WERI-Rb-1 (cell line): ENCODE results near the gene AGFG1.
"Not testable (repeated sequence)": the region's sequence is repeated elsewhere in the genome, so short reads cannot be mapped to it uniquely, and the experiment has no call there.

Experiments
- DNase-seq: peaks from one replicate; pipeline ENCODE4 v3.0.0-alpha.2; 2020
- H3K27ac ChIP-seq: fragments of 250-450 bp; sonication (Bioruptor Pico); 2 replicates; pipeline ENCODE4 v1.5.1; 2020; ENCODE audit warnings: mild to moderate bottlenecking, moderate library complexity
- H3K27me3 ChIP-seq: fragments of 250-450 bp; sonication (Bioruptor Pico); 2 replicates; pipeline ENCODE4 v1.5.1; 2021; ENCODE audit warnings: mild to moderate bottlenecking, low read depth, moderate library complexity; ENCODE audit not compliant: insufficient read depth, severe bottlenecking
- H3K36me3 ChIP-seq: fragments of 250-450 bp; sonication (Bioruptor Pico); 2 replicates; pipeline ENCODE4 v1.5.1; 2020; ENCODE audit warnings: mild to moderate bottlenecking, moderate library complexity
- H3K4me3 ChIP-seq: 2 replicates; pipeline ENCODE4 v1.5.1; 2011; ENCODE audit warnings: low read depth, mild to moderate bottlenecking, control low read depth, low read length
- H3K9me3 ChIP-seq: fragments of 250-450 bp; sonication (Bioruptor Pico); 2 replicates; pipeline ENCODE4 v1.5.1; 2021; ENCODE audit warnings: mild to moderate bottlenecking, moderate library complexity; ENCODE audit not compliant: severe bottlenecking
- TF ChIP-seq, protein P1 (sequence below): IDR thresholded peaks from 2 replicates; pipeline ENCODE4 v1.5.1; 2011; ENCODE audit warnings: low read depth, mild to moderate bottlenecking, control low read depth, inconsistent platforms, low read length

The AGFG1 gene

DNA sequence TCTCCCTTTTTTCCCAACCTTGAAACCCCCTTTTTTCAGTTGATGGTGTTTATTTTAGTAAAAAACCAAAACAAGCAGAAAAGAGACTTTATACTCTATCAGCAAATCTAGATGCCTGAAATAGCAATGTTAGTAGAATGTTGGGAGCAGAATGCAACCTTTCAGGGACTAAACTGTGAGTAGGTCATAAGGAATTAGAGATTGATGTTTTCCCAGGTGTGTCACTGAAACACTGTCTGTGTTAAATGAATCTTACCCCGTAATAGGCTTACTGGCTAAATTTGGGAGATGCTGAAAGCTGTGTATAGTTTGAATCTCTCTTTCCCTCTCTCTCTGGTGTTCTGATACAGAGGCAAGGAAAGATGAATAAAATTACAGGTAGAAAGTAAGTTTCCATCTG is 43.8 kb downstream of the AGFG1 start:
- TF ChIP-seq, protein P1, sequence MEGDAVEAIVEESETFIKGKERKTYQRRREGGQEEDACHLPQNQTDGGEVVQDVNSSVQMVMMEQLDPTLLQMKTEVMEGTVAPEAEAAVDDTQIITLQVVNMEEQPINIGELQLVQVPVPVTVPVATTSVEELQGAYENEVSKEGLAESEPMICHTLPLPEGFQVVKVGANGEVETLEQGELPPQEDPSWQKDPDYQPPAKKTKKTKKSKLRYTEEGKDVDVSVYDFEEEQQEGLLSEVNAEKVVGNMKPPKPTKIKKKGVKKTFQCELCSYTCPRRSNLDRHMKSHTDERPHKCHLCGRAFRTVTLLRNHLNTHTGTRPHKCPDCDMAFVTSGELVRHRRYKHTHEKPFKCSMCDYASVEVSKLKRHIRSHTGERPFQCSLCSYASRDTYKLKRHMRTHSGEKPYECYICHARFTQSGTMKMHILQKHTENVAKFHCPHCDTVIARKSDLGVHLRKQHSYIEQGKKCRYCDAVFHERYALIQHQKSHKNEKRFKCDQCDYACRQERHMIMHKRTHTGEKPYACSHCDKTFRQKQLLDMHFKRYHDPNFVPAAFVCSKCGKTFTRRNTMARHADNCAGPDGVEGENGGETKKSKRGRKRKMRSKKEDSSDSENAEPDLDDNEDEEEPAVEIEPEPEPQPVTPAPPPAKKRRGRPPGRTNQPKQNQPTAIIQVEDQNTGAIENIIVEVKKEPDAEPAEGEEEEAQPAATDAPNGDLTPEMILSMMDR, result no peak
- no peak for DNase-seq
- H3K4me3 ChIP-seq, result no peak overlapping the region

DNA sequence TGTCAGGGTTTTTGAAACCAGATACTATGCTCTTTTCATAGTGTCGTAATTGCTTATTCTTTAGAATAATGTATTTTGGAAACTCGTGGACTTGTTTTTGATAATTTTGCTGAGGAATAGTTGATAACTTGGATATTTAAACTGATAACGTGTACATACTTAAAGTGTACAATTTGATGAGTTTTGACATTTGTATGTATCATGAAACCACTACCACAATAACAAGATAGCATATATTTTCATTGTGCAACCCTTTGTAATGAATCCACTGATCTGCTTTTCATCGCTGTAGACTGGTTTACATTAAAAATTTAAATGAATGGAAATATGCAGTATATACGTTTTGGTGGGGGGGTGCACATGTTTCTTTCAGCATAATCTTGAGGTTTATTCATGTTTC is 45.8 kb downstream of the AGFG1 start:
- TF ChIP-seq, protein P1, result no peak
- H3K27me3 ChIP-seq, result no peaks in the 10 kb centered on the region
- no peak overlapping the region for H3K27ac ChIP-seq
- H3K36me3 ChIP-seq, result peaks cover 11% of the 10 kb centered on the region; the same call in 1 of the 2 replicates
- no peak for DNase-seq
- no peaks in the 10 kb centered on the region for H3K9me3 ChIP-seq
- H3K4me3 ChIP-seq, result no peak overlapping the region

More for the DNA sequence above, 43.8 kb downstream of the AGFG1 start:
- no peak overlapping the region for H3K27ac ChIP-seq
- no peaks in the 10 kb centered on the region for H3K27me3 ChIP-seq
- peaks cover 7% of the 10 kb centered on the region; the same call in 1 of the 2 replicates for H3K36me3 ChIP-seq
- no peaks in the 10 kb centered on the region for H3K9me3 ChIP-seq

DNA sequence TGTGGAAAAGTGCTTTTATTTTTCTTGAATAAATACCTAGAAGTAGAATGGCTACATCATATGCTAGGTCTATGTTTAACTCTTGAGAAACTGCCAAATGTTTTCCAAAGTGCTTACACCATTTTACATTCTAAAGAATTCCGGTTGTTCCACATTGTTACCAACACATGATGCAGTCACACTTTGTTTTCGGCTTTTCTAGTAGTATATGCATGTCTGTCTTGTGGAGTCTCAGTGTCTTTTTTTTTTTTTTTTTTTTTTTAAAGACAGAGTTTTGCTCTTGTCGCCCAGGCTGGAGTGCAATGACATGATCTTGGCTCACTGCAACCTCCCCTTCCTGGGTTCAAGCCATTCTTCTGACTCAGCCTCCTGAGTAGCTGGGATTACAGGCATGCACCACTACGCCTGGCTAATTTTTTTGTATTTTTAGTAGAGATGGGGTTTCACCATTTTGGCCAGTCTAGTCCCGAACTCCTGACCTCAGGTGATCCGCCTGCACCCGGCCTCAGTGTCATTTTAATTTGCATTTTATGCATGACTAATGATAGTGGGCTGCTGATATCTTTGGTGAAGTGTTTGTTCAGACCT is 46.4 kb downstream of the AGFG1 start:
- not testable (repeated sequence) for H3K27ac ChIP-seq

DNA sequence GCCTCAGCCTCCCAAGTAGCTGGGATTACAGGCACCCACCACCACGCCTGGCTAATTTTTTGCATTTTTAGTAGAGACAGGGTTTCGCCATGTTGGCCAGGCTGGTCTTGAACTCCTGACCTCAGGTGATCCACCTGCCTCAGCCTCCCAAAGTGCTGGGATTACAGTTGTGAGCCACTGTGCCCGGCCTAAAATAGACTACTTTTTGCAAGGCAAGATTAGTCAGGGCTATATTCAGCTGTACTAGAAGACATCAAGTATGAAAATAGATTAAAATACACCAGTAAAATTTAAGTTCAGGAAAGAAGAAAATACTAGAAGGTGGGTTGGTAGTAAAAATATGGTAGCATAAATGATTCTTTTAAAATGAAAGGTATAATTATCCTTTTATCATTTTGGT is 49.2 kb downstream of the AGFG1 start:
- H3K36me3 ChIP-seq, result peaks cover 35% of the 10 kb centered on the region
- H3K9me3 ChIP-seq, H3K27ac ChIP-seq, DNase-seq, H3K27me3 ChIP-seq, H3K4me3 ChIP-seq: not testable (repeated sequence)

More for the DNA sequence above, 46.4 kb downstream of the AGFG1 start:
- not testable (repeated sequence) for H3K27me3 ChIP-seq, H3K4me3 ChIP-seq, DNase-seq, H3K9me3 ChIP-seq
- H3K36me3 ChIP-seq, result peaks cover 11% of the 10 kb centered on the region

DNA sequence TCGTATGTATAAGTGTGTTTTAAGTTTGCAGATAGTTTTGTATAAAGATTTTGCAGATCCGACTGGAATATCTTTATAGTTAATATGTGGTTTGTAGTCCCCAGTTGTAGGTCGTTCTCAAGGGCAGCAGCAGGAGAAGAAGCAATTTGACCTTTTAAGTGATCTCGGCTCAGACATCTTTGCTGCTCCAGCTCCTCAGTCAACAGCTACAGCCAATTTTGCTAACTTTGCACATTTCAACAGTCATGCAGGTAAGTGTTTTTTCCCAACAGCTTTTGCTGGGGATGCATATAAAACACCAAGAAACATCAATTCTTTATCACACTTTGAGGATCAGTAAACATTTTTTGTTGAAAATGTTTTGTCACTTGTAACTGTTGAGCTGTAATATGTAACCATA is 52.7 kb downstream of the AGFG1 start:
- H3K27me3 ChIP-seq, result no peaks in the 10 kb centered on the region
- no peaks in the 10 kb centered on the region for H3K9me3 ChIP-seq
- no peak overlapping the region for H3K27ac ChIP-seq
- DNase-seq, result no peak
- no peak overlapping the region for H3K4me3 ChIP-seq
- H3K36me3 ChIP-seq, result peaks cover 40% of the 10 kb centered on the region
- TF ChIP-seq, protein P1, result no peak

DNA sequence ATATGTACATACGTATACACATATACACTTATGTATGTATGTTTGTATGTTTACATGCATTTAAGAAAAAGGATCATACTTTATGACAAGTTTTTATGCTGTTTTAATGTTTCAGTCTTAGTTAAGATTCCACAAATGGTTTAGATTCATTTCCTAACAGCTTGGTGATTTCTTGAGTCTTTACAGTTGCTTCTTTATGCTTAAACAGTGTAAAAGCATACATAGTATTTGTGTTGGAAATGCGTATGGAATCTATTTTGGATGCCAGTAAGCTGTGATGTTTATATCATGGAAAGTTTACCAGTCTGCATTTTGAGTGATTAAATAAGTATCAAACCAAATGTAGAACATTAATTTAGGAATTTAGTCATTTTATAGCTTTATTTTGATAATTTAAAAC is 55.4 kb downstream of the AGFG1 start:
- Histone ChIP-seq H3K27ac (no peak overlapping the region), H3K4me3 (no peak overlapping the region), H3K27me3 (no peaks in the 10 kb centered on the region), H3K36me3 (peaks cover 33% of the 10 kb centered on the region), H3K9me3 (no peaks in the 10 kb centered on the region)
- TF ChIP-seq, protein P1, result no peak
- DNase-seq, result no peak

DNA sequence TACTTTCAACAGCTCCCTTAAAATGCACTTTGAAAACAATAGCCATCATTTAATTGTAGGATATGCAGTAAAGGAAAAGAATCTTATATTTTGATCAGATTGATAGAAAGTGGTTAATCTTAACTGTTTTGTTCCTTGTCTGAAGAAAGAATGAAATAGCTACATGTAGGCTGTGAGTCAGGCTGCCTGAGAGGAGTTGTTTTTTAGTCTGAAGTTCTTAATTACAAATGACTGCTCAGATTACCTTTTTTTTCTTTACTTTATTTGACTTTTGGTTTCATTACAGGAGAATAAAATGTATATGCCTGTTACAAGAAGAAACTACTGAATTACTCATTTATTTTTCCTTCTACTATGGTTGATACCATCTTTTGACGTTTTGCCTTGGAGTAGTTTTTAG is 56.8 kb downstream of the AGFG1 start:
- no peaks in the 10 kb centered on the region for H3K9me3 ChIP-seq
- DNase-seq, result no peak
- TF ChIP-seq, protein P1, result no peak
- H3K27me3 ChIP-seq, result no peaks in the 10 kb centered on the region
- H3K36me3 ChIP-seq, result peaks cover 37% of the 10 kb centered on the region
- no peak overlapping the region for H3K4me3 ChIP-seq
- no peak overlapping the region for H3K27ac ChIP-seq
